GM19463 (cell line): ENCODE measurements around the gene SERINC5.
"Not testable (repeated sequence)": the region's sequence is repeated elsewhere in the genome, so short reads cannot be mapped to it uniquely, and the experiment has no call there.

Experiments
- ATAC-seq: cut with Tn5 transposase; IDR thresholded peaks from one replicate; pipeline ENCODE4 v1.9.1; 2021; ENCODE audit warnings: mild to moderate bottlenecking, moderate library complexity; ENCODE audit not compliant: unreplicated experiment

Gene SERINC5

DNA sequence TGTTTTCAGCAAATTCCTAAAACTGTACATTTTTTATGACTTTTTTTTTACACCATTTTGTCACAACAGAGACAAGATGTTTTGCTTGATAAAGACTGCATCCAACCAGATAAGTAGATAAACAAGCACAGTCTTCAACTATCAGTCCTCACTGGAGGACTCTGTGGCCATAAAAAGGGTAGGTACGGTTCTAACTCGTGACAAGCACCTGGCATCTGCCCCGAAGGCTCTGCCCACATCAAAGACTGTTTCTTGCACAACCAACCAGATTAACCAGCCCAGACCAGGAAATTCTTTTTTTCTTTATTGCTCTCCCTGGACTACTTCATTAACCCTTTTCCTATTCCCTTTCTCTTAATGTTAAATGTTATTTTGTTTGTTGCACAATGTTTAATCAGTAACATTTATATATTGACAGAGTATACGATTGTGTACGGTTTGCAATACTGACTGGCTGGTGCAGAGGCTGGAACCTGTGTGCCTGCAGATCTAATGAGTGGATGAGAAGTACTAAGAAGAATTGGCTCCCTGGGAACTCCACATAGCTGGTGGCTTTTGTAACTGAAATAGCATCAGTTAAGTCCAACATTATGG is 74.1 kb downstream of the SERINC5 start:
- ATAC-seq: no peak

DNA sequence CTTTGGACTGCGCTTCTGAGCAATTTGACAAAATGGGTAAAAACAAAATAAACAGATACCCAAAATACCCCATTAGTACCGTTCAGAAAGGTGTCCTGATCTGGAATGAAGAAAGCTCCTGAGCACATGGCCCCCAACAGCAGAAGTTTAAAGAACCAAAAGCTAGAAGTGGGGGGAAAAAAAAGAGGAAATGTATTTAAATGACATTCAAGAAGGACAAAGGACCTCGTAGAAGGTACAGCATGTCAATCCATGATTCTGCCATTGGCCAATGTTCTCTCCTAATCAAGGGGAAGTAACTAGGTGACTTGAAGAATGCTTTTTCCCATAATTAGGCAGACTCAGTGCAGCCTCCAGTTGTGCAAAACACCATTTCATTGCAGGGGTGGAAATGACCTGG is 78.6 kb downstream of the SERINC5 start:
- ATAC-seq: no peak

DNA sequence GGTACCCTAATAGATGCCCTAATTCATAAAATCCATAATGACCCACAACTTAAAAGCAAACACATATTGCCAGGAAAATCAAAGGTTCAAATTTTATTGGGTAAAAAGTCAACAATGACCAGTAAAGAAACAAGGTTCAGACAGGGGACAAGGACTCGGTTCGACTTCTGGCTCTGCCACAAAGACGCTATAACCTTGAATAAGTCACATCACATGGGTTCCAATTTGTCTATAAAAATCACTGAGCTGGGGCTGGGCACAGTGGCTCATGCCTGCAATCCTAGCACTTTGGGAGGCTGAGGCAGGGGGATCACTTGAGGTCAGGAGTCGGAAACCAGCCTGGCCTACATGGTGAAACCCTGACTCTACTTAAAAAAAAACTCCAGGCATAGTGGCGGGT is 80.5 kb downstream of the SERINC5 start:
- ATAC-seq: no peak

DNA sequence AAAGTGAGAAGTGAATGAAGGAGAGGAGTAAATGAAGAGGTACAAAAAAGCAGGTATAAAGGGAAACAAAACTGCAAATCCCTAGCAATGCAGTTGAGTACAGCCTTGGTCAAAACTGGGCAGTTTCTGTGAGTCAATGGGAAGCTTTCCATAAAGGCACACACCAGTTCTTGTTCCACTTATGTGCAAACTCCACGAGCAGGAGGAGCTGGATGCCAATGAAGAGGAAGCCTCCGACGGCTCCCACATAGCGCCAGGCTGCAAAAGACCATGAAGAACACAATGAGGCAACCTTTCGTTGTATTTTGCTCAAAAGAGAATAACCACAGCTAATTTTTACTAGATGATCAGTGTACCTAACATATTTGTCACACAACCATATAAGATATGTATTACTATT is 81.1 kb downstream of the SERINC5 start:
- no peak for ATAC-seq

DNA sequence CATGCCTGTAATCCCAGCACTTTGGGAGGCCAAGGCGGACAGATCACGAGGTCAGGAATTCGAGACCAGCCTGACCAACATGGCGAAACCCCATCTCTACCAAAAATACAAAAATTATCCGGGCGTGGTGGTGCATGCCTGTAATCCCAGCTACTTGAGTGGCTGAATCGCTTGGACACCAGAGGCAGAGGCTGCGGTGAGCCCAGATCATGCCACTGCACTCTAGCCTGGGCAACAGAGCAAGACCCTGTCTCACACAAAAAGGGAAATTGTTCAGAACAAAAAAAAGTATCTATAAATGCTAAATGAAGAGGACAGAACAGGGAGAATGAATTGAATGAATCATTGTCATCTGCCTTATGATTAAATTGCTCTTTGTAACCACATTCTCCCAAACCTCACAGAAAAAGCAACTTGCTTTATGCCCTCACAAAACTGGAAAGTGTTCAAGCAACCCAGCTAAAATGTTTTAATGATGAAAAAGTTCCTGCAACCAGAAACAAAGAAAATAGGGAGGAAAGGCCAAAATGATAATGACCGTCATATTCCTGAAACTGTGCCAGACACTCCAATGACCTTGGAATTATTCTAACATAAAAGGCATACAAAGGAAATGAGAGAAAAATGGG is 83.7 kb downstream of the SERINC5 start:
- ATAC-seq: no peak

DNA sequence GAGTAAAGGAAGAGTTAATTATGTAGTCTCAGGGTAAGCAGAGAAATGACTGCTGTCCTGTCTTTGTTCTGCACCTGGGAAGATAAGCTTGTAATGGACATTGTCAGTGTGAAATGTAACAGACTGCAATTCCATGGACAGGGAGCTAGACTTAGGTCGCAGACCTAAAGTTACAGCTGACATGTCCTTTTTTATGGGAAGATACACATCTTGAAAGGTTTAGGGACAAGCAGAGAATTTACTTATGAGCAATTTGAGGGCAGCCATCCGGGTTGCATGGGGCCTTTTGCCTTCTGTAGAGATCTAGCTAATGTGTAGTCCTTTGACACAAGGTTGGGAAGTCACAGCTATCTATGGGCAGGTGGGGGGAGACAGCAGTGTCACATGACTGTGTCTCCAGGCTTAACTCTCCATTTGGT is 85.7 kb downstream of the SERINC5 start:
- ATAC-seq: no peak

DNA sequence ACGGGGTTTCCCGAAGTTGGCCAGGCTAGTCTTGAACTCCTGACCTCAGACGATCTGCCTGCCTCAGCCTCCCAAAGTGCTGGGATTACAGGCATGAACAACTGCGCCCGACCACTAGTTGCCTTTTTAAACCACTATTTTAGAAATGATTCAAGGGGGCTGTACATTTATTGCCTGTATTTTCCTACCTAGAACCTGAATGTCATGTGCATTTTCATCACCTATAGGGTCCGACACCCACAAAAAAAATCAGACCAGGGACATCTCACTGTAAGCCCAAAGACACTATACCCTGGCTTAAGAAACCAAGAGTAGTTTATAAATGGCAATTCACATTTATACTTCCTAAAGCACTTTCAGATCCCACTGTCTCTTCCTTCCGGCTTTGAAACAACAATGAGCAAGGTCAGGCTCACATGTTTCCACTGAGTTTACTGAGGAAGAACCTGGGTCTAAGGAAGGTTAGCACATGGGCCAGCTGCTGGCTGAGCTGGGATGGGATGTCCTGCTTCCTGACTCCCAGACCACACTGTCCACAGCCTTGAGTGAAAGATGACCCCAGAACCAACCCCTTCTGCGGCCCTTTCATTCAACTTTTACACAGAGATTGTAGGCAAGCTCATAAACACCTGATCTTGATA is 87.3 kb downstream of the SERINC5 start:
- no peak for ATAC-seq

DNA sequence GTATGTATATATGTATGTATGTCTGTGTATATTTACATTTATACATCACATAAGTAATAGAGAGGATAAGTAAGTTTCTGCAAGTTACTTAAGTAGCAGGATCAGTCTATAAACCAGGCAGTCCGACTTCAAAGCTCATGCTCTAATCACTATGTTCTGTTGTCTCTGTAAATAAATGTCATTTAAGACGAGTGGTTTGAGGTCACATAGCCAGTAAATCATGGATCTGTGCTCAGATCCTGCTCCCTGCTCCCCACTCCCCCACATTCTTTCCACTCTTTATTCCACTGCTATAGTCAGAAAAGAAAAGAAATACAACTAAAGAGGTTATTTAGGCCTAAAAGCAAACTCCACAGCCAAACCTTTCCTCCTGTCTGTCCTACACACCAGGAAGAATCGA is 90.4 kb downstream of the SERINC5 start:
- no peak for ATAC-seq

DNA sequence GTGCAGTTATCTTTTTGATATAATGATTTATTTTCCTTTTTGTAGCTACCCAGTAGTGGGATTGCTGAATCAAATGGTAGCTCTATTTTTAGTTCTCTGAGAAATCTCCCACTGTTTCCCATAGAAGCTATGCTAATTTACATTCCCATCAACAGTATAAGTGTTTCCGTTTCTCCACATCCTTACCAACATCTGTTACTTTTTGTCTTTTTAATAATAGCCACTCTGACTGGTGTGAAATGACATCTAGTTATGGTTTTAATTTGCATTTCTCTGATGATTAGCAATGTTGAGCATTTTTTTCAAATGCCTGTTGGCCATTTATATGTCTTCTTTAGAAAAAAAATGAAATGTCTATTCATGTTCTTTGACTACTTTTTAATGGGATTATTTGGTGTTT is 94.7 kb downstream of the SERINC5 start:
- ATAC-seq: no peak

DNA sequence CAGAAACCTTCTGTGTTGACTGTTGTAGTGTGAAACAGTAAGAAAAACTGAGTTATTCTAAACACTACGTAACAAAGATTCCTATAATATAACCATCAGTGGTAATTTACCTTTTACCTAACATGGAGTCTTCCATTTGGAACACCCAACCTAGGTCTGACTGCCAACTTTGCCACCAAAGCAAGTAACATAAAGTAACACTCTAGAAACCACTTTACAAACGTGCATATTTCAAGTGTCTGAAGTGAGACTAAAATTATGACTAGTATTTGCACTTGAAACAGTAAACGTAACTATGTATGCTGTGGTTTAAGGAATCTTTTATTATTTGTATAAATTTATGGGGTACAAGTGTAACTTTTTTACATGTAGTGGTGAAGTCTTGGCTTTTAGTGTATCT is 95.6 kb downstream of the SERINC5 start:
- ATAC-seq: no peak

DNA sequence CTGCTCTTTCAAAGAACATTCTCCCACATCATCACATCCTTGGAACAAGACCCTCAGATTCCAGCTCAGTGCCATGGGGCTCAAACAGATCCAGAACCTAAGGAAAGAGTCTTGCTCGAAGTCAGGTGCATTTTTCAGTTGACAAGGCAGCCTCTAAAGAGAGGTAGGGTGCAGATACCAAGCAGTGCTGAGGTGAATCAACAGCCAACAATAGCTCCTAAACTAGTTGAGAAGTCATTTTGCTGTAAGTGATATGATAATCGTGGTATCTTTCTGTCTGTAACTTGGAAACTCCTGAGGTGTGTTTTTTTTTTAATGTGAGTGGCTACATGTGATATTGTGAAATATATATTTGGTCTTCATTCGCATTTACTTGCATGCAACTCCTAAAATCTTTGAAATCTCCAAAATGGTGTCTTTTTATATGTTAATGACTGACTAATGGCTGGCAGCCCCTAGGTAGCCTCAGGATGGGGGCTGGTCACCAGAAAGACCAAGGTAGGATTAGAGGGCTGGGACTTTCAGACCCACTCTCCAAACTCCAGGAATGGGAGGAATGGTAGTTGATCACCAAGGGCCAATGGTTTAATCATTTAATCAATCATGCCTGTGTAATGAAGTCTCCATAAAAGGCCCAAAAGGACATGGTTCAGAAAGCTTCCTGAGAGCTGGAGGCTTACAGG is 96.6 kb downstream of the SERINC5 start:
- no peak for ATAC-seq

DNA sequence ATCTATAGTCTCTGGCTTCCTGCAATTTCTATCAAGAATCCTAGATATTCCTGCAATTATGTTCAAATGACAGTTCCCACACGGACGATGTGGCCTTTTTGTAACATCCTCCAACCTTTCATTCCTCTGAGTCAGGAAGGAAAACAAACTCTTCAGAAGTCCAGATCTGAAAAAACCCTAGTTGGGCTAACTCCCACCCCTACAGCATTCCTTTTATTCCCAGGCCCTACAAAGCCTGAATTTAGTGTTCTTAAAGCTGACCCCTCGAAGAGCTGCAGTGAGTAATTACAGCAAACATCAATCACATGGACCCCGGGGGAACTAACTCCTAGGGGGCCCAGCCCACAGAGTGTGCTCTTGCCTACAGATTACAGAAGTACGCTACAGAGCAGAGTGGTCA is 99.7 kb downstream of the SERINC5 start:
- no peak for ATAC-seq

DNA sequence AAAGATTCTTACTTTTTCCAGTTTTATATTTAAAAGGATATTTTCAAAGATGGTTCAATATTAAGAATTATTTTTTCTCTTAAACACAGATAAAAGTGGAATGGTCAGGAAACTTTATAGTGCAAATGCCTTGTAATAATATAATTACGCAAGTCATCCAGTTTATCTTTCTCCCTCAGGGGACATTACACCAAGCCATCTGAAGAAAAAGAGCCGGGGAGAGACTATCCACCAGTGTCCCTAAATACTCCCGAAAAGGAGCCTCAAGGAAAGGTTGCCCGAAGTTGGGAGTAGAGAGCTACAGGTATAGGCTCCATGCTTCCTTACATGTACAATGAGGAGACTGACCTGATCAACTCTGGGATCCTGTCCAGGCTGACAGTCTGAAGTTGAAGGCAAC is 101.1 kb downstream of the SERINC5 start:
- no peak for ATAC-seq

DNA sequence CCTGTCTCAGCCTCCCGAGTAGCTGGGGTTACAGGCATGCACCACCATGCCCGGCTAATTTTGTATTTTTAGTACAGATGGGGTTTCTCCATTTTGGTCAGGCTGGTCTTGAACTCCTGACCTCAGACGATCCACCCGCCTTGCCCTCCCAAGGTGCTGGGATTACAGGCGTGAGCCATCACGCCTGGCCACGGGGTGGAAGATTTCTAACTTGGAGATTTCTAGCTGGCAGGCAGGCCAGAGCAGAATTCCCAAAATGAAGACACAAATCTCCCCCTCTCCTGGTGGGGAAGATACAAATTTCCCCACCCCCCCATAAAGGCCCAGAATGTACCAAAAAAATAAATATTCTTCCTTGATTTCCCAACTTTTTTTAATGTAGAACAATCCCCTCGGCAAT is 101.6 kb downstream of the SERINC5 start:
- ATAC-seq: not testable (repeated sequence)

DNA sequence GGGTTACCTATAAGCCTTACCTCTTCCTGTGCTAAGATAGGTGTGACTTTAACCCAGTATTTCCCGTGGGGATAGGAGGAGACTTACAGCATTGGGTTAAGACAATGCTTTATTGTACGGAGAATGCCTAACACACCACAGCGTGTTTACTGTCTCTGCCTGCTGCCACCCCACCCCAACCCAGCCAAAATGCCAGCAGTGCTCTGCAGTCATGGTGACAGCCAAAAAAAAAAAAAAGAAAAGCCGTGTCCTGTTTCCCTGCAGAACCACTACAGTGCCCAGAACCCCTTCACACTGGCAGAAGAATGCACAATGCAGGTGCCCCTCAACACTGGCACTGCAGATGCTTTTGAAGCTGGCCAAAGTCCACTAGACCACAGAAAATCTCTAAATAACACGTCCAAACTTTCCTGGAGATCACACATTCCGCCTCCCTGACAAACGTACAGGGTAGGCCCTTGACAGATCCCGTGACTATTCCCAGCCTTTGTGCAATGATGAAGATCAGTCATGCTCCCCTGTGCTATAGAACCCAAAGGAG is 102.2 kb downstream of the SERINC5 start:
- ATAC-seq: no peak

DNA sequence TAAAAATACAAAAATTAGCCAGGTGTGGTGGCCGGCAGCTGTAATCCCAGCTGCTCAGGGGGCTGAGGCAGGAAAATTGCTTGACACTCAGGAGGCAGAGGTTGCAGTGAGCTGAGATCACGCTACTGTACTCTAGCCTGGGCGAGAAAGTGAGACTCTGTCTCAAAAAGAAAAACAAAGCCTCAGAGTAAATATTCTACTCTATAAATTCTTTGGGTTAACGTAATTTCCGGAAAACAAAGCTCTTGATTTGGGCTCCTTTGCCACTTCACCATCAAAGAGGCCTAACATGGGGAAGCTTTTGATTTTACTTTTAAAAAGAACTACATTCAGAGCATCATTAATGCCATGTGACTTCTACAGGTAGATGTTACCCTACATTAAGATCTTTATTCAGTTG is 103.1 kb downstream of the SERINC5 start:
- no peak for ATAC-seq

DNA sequence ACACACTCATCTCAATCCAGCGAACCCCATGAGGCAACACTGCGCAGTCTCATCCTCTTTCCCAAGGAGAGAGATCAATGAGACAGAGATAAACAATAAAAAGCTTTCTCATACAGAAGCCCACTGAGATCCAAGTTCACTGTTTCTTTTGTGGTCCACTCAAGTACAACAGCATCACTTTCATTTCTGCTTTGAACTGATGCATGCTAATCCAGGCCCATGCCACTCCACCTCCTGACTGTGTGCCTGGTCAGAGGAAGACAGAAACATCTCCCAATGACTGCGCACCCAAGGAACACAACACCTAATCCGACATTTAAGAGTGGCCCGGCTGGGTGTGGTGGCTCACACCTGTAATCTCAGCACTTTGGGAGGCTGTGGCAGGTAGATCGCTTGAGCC is 104.0 kb downstream of the SERINC5 start:
- ATAC-seq: no peak

DNA sequence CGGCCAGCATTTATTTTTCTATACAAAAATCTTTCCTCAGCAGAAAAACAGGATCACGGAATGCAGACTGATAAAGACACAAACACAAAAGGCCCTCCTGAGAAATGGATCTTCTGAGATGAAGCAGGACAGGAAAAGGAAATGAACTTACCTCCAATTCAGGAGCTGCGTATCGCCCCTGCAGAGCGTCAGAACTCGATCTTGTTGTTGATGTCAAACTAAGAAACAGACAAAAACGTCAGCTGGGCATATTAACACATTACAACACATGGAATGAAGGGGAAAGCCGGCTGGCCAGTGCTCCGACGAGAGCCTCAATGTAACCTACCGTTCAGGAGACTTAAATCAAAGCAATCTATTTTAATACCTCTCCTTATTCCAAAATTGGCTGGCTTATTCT is 105.1 kb downstream of the SERINC5 start:
- no peak for ATAC-seq

DNA sequence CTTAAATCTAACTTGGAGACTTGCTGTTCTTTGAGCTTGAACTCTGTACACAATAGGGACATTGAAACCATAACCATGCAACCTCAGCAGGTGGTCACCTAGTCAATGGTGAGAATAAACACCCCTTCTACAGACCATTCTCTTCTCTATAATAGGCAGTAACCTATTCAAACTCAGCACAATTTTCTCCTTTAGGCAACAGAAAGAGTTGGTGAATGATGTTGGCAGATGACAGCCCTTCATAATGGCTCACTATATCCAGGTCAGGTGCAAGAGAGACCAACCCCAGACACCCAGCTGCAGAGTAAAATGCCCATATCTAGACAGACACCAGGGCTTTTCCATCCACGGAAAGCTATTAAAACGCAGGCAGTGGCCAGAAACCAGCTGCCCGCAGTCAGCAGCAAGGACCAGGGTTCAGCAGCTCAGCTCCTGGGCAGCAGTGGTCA is 106.7 kb downstream of the SERINC5 start:
- no peak for ATAC-seq

DNA sequence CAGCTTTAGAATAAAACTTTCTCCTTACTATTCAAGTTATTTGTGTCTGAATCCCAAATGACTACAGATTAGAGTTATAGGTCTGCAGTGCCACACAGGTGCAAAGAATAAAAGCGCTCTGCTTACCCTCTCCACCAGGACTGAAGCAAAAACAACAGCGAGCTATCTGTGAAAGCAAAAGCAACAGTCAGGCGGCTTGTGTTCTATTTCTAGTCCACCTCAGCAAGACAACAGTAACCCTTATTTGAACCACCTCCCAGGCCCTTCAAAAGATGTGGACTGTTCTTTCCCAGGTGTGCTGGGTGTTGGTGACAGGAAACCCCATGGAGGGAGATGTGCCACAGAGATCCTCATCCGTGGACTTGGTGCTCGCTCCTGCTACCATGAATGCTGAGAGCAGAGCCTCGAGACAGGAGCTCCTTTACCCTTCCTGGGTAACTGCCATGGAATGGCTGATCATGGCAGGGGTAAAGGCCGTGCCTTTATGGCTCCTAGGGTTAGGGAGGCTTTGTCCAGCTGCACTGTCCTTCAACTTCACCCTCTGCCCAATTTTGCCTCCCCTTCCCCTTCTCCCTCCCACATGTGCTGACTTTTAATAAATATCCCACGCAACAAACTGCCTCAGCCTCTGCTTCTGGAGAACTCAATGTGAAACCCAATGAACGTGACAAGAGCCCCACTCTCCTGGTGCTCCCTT is 108.6 kb downstream of the SERINC5 start:
- ATAC-seq: no peak

DNA sequence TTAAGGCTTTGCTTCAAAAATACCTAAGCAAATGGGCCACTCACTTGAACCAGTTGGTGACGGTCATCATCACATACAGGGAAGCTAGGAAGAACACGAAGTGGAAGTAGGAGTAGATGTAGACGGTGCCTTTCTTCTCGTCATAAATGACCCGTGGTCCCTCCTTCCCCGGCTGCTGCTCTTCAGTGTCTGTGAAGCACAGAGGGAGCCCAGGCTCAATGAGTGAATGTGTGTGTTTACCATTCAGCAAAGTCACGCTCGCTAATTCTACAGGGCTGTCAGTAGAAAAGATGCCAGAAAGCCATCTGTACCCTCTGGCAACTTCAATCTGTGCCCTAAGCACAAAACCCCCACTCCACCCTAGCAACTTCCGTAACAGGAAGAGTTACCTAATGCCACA is 109.8 kb downstream of the SERINC5 start:
- ATAC-seq: no peak
